ENCODE data around the gene REPS2.

The REPS2 gene

GRCh38 chrX:17038681-17039161 lies 92.3 kb downstream of the REPS2 start:
- DNase-seq = no peak

- DNase-seq = no peak
Measured at GRCh38 chrX:17039826-17040225, 93.4 kb downstream of the REPS2 start.

GRCh38 chrX:17040711-17041110 lies 94.3 kb downstream of the REPS2 start:
- DNase-seq = no peak

- no peak for DNase-seq
Measured at GRCh38 chrX:17042037-17042436, 95.6 kb downstream of the REPS2 start.

- DNase-seq = peak; percentile 69
Measured at GRCh38 chrX:17046478-17047097, 100.1 kb downstream of the REPS2 start.

GRCh38 chrX:17047224-17047623 lies 100.8 kb downstream of the REPS2 start:
- DNase-seq = no peak

GRCh38 chrX:17052210-17052609 lies 105.8 kb downstream of the REPS2 start:
- no peak for DNase-seq

- no peak for DNase-seq
Measured at GRCh38 chrX:17052793-17053192, 106.3 kb downstream of the REPS2 start.

- peak; percentile 67 for DNase-seq
Measured at GRCh38 chrX:17053502-17053901, 107.0 kb downstream of the REPS2 start.

GRCh38 chrX:17056868-17057608 lies 110.6 kb downstream of the REPS2 start:
- DNase-seq = no peak

GRCh38 chrX:17062065-17062464 lies 115.6 kb downstream of the REPS2 start:
- no peak for DNase-seq

- no peak for DNase-seq
Measured at GRCh38 chrX:17065100-17065499, 118.6 kb downstream of the REPS2 start.

- no peak for DNase-seq
Measured at GRCh38 chrX:17067534-17067933, 121.1 kb downstream of the REPS2 start.

- DNase-seq = no peak
Measured at GRCh38 chrX:17072301-17072700, 125.8 kb downstream of the REPS2 start.

- no peak for DNase-seq
Measured at GRCh38 chrX:17072721-17073230, 126.3 kb downstream of the REPS2 start.

GRCh38 chrX:17075004-17075403 lies 128.5 kb downstream of the REPS2 start:
- no peak for DNase-seq

- DNase-seq = no peak
Measured at GRCh38 chrX:17077361-17077760, 130.9 kb downstream of the REPS2 start.

- no peak for DNase-seq
Measured at GRCh38 chrX:17078031-17078720, 131.7 kb downstream of the REPS2 start.

- no peak for DNase-seq
Measured at GRCh38 chrX:17081511-17081910, 135.1 kb downstream of the REPS2 start.

GRCh38 chrX:17081968-17082367 lies 135.5 kb downstream of the REPS2 start:
- no peak for DNase-seq

- peak; percentile 12 for DNase-seq
Measured at GRCh38 chrX:17082831-17083230, 136.4 kb downstream of the REPS2 start.

GRCh38 chrX:17086317-17086716 lies 139.9 kb downstream of the REPS2 start:
- no peak for DNase-seq

- no peak for DNase-seq
Measured at GRCh38 chrX:17095161-17095560, 148.7 kb downstream of the REPS2 start.
